H1 (cell line): Measurements from ENCODE around the gene MAP1B. TPM values are rescaled to one million over a fixed set of nuclear protein-coding genes. Genes with fewer than 3 reads are reported as not detected.

Source experiments
- CTCF ChIA-PET: fragments of 300-600 bp; sonication (Branson Sonifier 250); formaldehyde crosslinking; loops from one replicate; lab custom pipeline; 2021; ENCODE audit not compliant: partially characterized antibody; lab: Charles Lee
- POLR2A ChIA-PET: fragments of 300-600 bp; sonication (Branson Sonifier 250); formaldehyde crosslinking; loops from one replicate; lab custom pipeline; 2021; ENCODE audit warnings: inconsistent platforms; ENCODE audit not compliant: partially characterized antibody; lab: Charles Lee
- DNase-seq, 2 experiments: peaks; one replicate each; pipeline versions ENCODE4 v3.0.0 to v3.0.0-alpha.2; 2010 to 2022; ENCODE audit warnings: low spot score in 2 of 2, low read depth in 1 of 2, mixed read lengths in 1 of 2
- FAIRE-seq: peaks from 2 replicates; lab custom pipeline; 2011; peaks lifted over from hg19 to GRCh38; lab: Jason Lieb, UNC
- H2AFZ ChIP-seq: 2 replicates; pipeline ENCODE4 v1.8.1; 2012; ENCODE audit warnings: low read length, inconsistent platforms
- H2AK5ac ChIP-seq: 2 replicates; pipeline ENCODE4 v1.6.1; 2013; ENCODE audit warnings: low read depth, low read length
- H2BK120ac ChIP-seq: replicated peaks from 2 replicates; pipeline ENCODE3; 2013; ENCODE audit warnings: low read depth, low read length, inconsistent platforms
- H2BK12ac ChIP-seq: 2 replicates; pipeline ENCODE4 v1.6.1; 2013; ENCODE audit warnings: low read depth, low read length
- H2BK15ac ChIP-seq: 2 replicates; pipeline ENCODE4 v1.6.1; 2013; ENCODE audit warnings: low read length
- H2BK20ac ChIP-seq: 2 replicates; pipeline ENCODE4 v1.6.1; 2013; ENCODE audit warnings: low read length
- H2BK5ac ChIP-seq: 2 replicates; pipeline ENCODE4 v1.6.1; 2013; ENCODE audit warnings: low read depth, low read length
- H3K14ac ChIP-seq: 2 replicates; pipeline ENCODE4 v1.6.1; 2013; ENCODE audit warnings: inconsistent platforms; ENCODE audit not compliant: insufficient read length
- H3K18ac ChIP-seq: 2 replicates; pipeline ENCODE4 v1.6.1; 2013; ENCODE audit warnings: low read length; ENCODE audit errors: extremely low read depth
- H3K23ac ChIP-seq: 2 replicates; pipeline ENCODE4 v1.6.1; 2013; ENCODE audit warnings: inconsistent platforms; ENCODE audit not compliant: insufficient read length
- H3K23me2 ChIP-seq: 2 replicates; pipeline ENCODE4 v1.6.1; 2013; ENCODE audit warnings: low read depth, low read length
- H3K27ac ChIP-seq: 2 replicates; pipeline ENCODE4 v1.6.1; 2011; ENCODE audit warnings: low read depth, low read length, inconsistent platforms
- H3K27me3 ChIP-seq, 4 experiments: replicated peaks in 1 of 4; 1 replicate in 1 of 4; 2 replicates in 3 of 4; pipeline versions ENCODE4 v1.6.1 to v1.8.1; 2011 to 2013; ENCODE audit warnings: low read length in 3 of 4, mild to moderate bottlenecking in 3 of 4, inconsistent platforms in 2 of 4, mixed read lengths in 2 of 4, moderate library complexity in 1 of 4; ENCODE audit not compliant: control insufficient read depth in 3 of 4, insufficient read depth in 3 of 4; ENCODE audit errors: extremely low read depth in 1 of 4
- H3K36me3 ChIP-seq, 4 experiments: 2 replicates each; pipeline versions ENCODE4 v1.6.1 to v1.8.1; 2011 to 2013; ENCODE audit warnings: mild to moderate bottlenecking in 4 of 4, low read length in 3 of 4, moderate library complexity in 2 of 4, control low read depth in 1 of 4, inconsistent platforms in 1 of 4; ENCODE audit not compliant: insufficient read depth in 4 of 4, control insufficient read depth in 2 of 4
- H3K4ac ChIP-seq: replicated peaks from 2 replicates; pipeline ENCODE3; 2013; ENCODE audit warnings: low read length, low read depth, mixed read lengths, inconsistent platforms; ENCODE audit not compliant: insufficient read length
- H3K4me1 ChIP-seq, 4 experiments: replicated peaks in 1 of 4; 1 replicate in 1 of 4; 2 replicates in 3 of 4; pipeline versions ENCODE4 v1.6.1 to v1.8.1; 2011 to 2013; ENCODE audit warnings: low read length in 3 of 4, inconsistent platforms in 2 of 4, mixed read lengths in 1 of 4; ENCODE audit not compliant: insufficient read depth in 4 of 4, control insufficient read depth in 3 of 4
- H3K4me2 ChIP-seq, 2 experiments: 2 replicates each; pipeline versions ENCODE4 v1.6.1 to v1.8.1; 2011 to 2013; ENCODE audit warnings: low read depth in 2 of 2, low read length in 2 of 2, control low read depth in 1 of 2, inconsistent platforms in 1 of 2, mild to moderate bottlenecking in 1 of 2; ENCODE audit not compliant: insufficient read depth in 1 of 2
- H3K4me3 ChIP-seq, 4 experiments: fragments of 200-600, 300-600 bp in 1 of 4; sonication (generic), shearing (Covaris generic), sonication (Bioruptor Twin) in 1 of 4; 2 replicates each; pipeline versions ENCODE4 v1.5.1 to v1.8.1; 2011 to 2016; ENCODE audit warnings: low read length in 4 of 4, low read depth in 3 of 4, control low read depth in 2 of 4, inconsistent platforms in 2 of 4, mild to moderate bottlenecking in 2 of 4, mixed read lengths in 1 of 4, moderate library complexity in 1 of 4; ENCODE audit not compliant: insufficient read depth in 2 of 4; ENCODE audit errors: extremely low read depth in 1 of 4
- H3K56ac ChIP-seq: replicated peaks from 2 replicates; pipeline ENCODE3; 2013; ENCODE audit warnings: low read depth, mild to moderate bottlenecking, mixed read lengths, low read length, inconsistent platforms; ENCODE audit not compliant: insufficient read length
- H3K79me1 ChIP-seq: 2 replicates; pipeline ENCODE4 v1.6.1; 2013; ENCODE audit warnings: low read depth, low read length, control low read depth
- H3K79me2 ChIP-seq, 2 experiments: 2 replicates each; pipeline versions ENCODE4 v1.6.1 to v1.8.1; 2012 to 2013; ENCODE audit warnings: low read length in 2 of 2, mild to moderate bottlenecking in 2 of 2, inconsistent platforms in 1 of 2; ENCODE audit not compliant: insufficient read depth in 2 of 2, control insufficient read depth in 1 of 2
- H3K9ac ChIP-seq, 4 experiments: replicated peaks in 1 of 4; 1 replicate in 1 of 4; 2 replicates in 3 of 4; pipeline versions ENCODE4 v1.6.1 to v1.8.1; 2011 to 2013; ENCODE audit warnings: low read depth in 3 of 4, low read length in 3 of 4, control low read depth in 2 of 4, mild to moderate bottlenecking in 2 of 4, moderate library complexity in 2 of 4, inconsistent platforms in 1 of 4; ENCODE audit errors: extremely low read depth in 1 of 4
- H3K9me3 ChIP-seq, 2 experiments: 2 replicates each; pipeline versions ENCODE4 v1.6.1 to v1.8.1; 2012 to 2013; ENCODE audit warnings: mild to moderate bottlenecking in 2 of 2, moderate library complexity in 2 of 2, control low read depth in 1 of 2, inconsistent platforms in 1 of 2, low read depth in 1 of 2, low read length in 1 of 2, mixed read lengths in 1 of 2; ENCODE audit not compliant: insufficient read depth in 2 of 2
- H4K20me1 ChIP-seq, 2 experiments: replicated peaks in 1 of 2; 2 replicates each; pipeline versions ENCODE3 to v1.8.1; 2011 to 2013; ENCODE audit warnings: inconsistent platforms in 2 of 2, low read length in 2 of 2, mild to moderate bottlenecking in 1 of 2; ENCODE audit not compliant: insufficient read depth in 2 of 2, control insufficient read depth in 1 of 2
- H4K5ac ChIP-seq: 2 replicates; pipeline ENCODE4 v1.6.1; 2013; ENCODE audit warnings: low read length, low read depth, mixed read lengths, inconsistent platforms; ENCODE audit not compliant: insufficient read length
- H4K8ac ChIP-seq: 2 replicates; pipeline ENCODE4 v1.8.0; 2013; ENCODE audit warnings: mild to moderate bottlenecking, moderate library complexity, low read length, inconsistent platforms; ENCODE audit not compliant: insufficient read depth; ENCODE audit errors: extremely low read depth
- H4K91ac ChIP-seq: replicated peaks from 2 replicates; pipeline ENCODE3; 2013; ENCODE audit warnings: low read length, mixed read lengths, inconsistent platforms; ENCODE audit not compliant: insufficient read length
- BACH1 ChIP-seq: IDR thresholded peaks from 2 replicates; pipeline ENCODE4 v1.6.1; 2012; ENCODE audit warnings: low read length, improper control_type of control experiment
- CHD2 ChIP-seq: IDR thresholded peaks from 2 replicates; pipeline ENCODE4 v1.6.1; 2012; ENCODE audit warnings: low read length, improper control_type of control experiment
- EGR1 ChIP-seq: IDR thresholded peaks from 2 replicates; pipeline ENCODE4 v1.6.1; 2011; ENCODE audit warnings: low read depth, low read length, borderline replicate concordance
- EZH2 ChIP-seq: fragments of 200-600 bp; sonication (generic); IDR thresholded peaks from 2 replicates; pipeline ENCODE4 v1.7.1; 2012; ENCODE audit warnings: low read depth, mild to moderate bottlenecking, moderate library complexity, low read length, inconsistent platforms; ENCODE audit not compliant: severe bottlenecking
- KDM5A ChIP-seq: fragments of 200-600 bp; IDR thresholded peaks from 2 replicates; pipeline ENCODE4 v1.7.1; 2012; ENCODE audit warnings: mild to moderate bottlenecking, low read length, inconsistent platforms, mixed read lengths
- MAFK ChIP-seq: IDR thresholded peaks from 2 replicates; pipeline ENCODE4 v1.6.1; 2012; ENCODE audit warnings: low read depth, mild to moderate bottlenecking, improper control_type of control experiment, low read length
- PHF8 ChIP-seq: fragments of 200-600 bp; sonication (generic); conservative IDR thresholded peaks from 2 replicates; pipeline ENCODE4 v1.7.1; 2012; ENCODE audit warnings: low read depth, mild to moderate bottlenecking, inconsistent platforms, low read length, moderate library complexity
- POLR2AphosphoS5 ChIP-seq: IDR thresholded peaks from 2 replicates; pipeline ENCODE4 v1.6.1; 2011; ENCODE audit warnings: low read depth, low read length
- RXRA ChIP-seq: IDR thresholded peaks from 2 replicates; pipeline ENCODE4 v1.6.1; 2011; ENCODE audit warnings: low read depth, mild to moderate bottlenecking, low read length, moderate library complexity; ENCODE audit not compliant: insufficient read depth
- SIN3A ChIP-seq, 2 experiments: IDR thresholded peaks in 1 of 2; conservative IDR thresholded peaks in 1 of 2; 2 replicates each; pipeline ENCODE4 v1.6.1; 2011 to 2012; ENCODE audit warnings: low read length in 2 of 2, improper control_type of control experiment in 1 of 2, low read depth in 1 of 2, mild to moderate bottlenecking in 1 of 2
- SIX5 ChIP-seq: IDR thresholded peaks from 2 replicates; pipeline ENCODE4 v1.6.1; 2011; ENCODE audit warnings: mild to moderate bottlenecking, low read depth, low read length
- SP2 ChIP-seq: IDR thresholded peaks from 2 replicates; pipeline ENCODE4 v1.6.1; 2012; ENCODE audit warnings: mild to moderate bottlenecking, low read length, inconsistent platforms
- WGBS, 2 experiments: shearing (Covaris generic) in 1 of 2; methylation state at CpG; one replicate each; pipeline versions ENCODE4 v1.1.6 to v1.1.7; 2013 to 2015; ENCODE audit warnings: low lambda C conversion rate in 2 of 2, mixed read lengths in 2 of 2, inconsistent platforms in 1 of 2, low coverage in 1 of 2, missing lambda C conversion rate in 1 of 2; ENCODE audit not compliant: insufficient replicate concordance in 2 of 2, insufficient coverage in 1 of 2, insufficient read length in 1 of 2; ENCODE audit errors: extremely low coverage in 1 of 2, missing lambda C conversion rate in 1 of 2; 5-methylcytosine and 5-hydroxymethylcytosine counted together
- polyA plus RNA-seq, 7 experiments: library from polyadenylated mRNA; depleted of rRNA in 3 of 7; stranded (reverse) in 5 of 7; unstranded in 2 of 7; fragments of >200 nt in 5 of 7; fragments of 200-250 nt in 2 of 7; gene quantifications; 1 replicate in 5 of 7; 2 replicates in 1 of 7; 4 replicates in 1 of 7; pipeline versions ENCODE4 v1.2.1 to v1.2.3, GENCODE V29; 2011 to 2013; ENCODE audit warnings: missing spikeins in 2 of 7, mixed read lengths in 2 of 7
- total RNA-seq: library from RNA; stranded (reverse); fragmentation: NEBNext Ultra II Directional; extraction: Animal tissue kit (Norgen Biotek cat#: 25700); gene quantifications from 2 replicates; pipeline ENCODE4 v1.2.1, GENCODE V29; 2021

The MAP1B gene
- total and polyA plus RNA-seq, 2 of the 8 experiments (the other 6 are each of a cell fraction or from before 2014, with no cell fraction given) = 24.5 to 120 TPM

- Histone ChIP-seq H2BK12ac (no peak overlapping the region), H3K56ac (no peak overlapping the region), H2BK5ac (no peak overlapping the region), H4K20me1 (peaks cover 0 to 3% of the 10 kb centered on the region in 2 experiments), H3K9ac (no peak overlapping the region), H2BK15ac (no peak overlapping the region), H3K9me3 (no peaks in the 10 kb centered on the region), H4K8ac (no peak overlapping the region), H3K4ac (no peak overlapping the region), H3K4me1 (no peaks in the 10 kb centered on the region), H3K18ac (no peak overlapping the region), H2BK20ac (no peak overlapping the region), H2AFZ (no peak overlapping the region), H3K27ac (no peak overlapping the region), H3K14ac (no peak overlapping the region), H3K36me3 (no peaks in the 10 kb centered on the region; a peak in 3 of 8 replicates), H3K79me1 (peaks cover 2% of the 10 kb centered on the region; the same call in 1 of the 2 replicates), H4K5ac (no peak overlapping the region), H3K27me3 (no peaks in the 10 kb centered on the region), H3K23me2 (no peaks in the 10 kb centered on the region), H2AK5ac (no peak overlapping the region), H3K79me2 (peaks cover 0 to 6% of the 10 kb centered on the region in 2 experiments; a peak in 2 of 4 replicates), H3K23ac (no peak overlapping the region), H3K4me3 (no peak overlapping the region), H3K4me2 (no peak overlapping the region), H4K91ac (no peak overlapping the region), H2BK120ac (no peak overlapping the region)
- DNase-seq (no peak), FAIRE-seq (no peak)
- CTCF ChIA-PET = no interaction called here
- POLR2A ChIA-PET = no interaction called here
- 78% methylated on average over 2 of the region's 2 CpGs; no CpG with 5 or more reads in 1 of the 2 experiments for WGBS, 2 experiments
- TF ChIP-seq RXRA (no peak), SIN3A (conservative IDR thresholded peaks at IDR 0.05 in 1 of 2, IDR thresholded peaks at IDR 0.05 in 1 of 2; ENCODE audit: low read depth in 1 of 2, low read length in 2 of 2) (no peak), SIX5 (no peak), CHD2 (no peak), PHF8 (no peak), BACH1 (no peak), EGR1 (no peak), POLR2AphosphoS5 (no peak), SP2 (no peak), KDM5A (no peak), EZH2 (no peak), MAFK (no peak)
These were observed 148.4 kb downstream of the MAP1B start for GRCh38 chr5:72255670-72256069.
